Heart right ventricle (tissue), 16 donors: Measurements from ENCODE around the gene ATCAY. TPM values are rescaled to one million over a fixed set of nuclear protein-coding genes. Genes with fewer than 3 reads are reported as not detected.
"Not testable (repeated sequence)": the region's sequence is repeated elsewhere in the genome, so short reads cannot be mapped to it uniquely, and the experiment has no call there.

Experiments
- ATAC-seq, 8 donors: fragments of 200-7000 bp; cut with Tn5 transposase; one replicate each; pipeline ENCODE4 v1.9.1; 2020; ENCODE audit warnings: mild to moderate bottlenecking in 8 of 8, moderate library complexity in 8 of 8, moderate number of reproducible peaks in 1 of 8
- DNase-seq, 2 donors: peaks; one replicate each; pipeline ENCODE4 v3.0.0-alpha.2; 2020
- H3K27ac ChIP-seq, 10 donors: fragments of 200-600 bp; sonication (generic) in 2 of 10; one replicate each; pipeline versions ENCODE4 v1.5.0 to v1.8.0; 2020 to 2022; ENCODE audit warnings: mild to moderate bottlenecking in 3 of 10
- H3K27me3 ChIP-seq, 7 donors: fragments of 200-600 bp; one replicate each; pipeline ENCODE4 v1.8.0; 2021 to 2022; ENCODE audit warnings: mild to moderate bottlenecking in 2 of 7
- H3K36me3 ChIP-seq, 9 donors: fragments of 200-600 bp; sonication (generic) in 1 of 9; one replicate each; pipeline versions ENCODE4 v1.5.0 to v1.8.0; 2020 to 2022; ENCODE audit warnings: mild to moderate bottlenecking in 2 of 9
- H3K4me1 ChIP-seq, 9 donors: fragments of 200-600 bp; sonication (generic) in 1 of 9; one replicate each; pipeline versions ENCODE4 v1.5.0 to v1.8.0; 2020 to 2022; ENCODE audit warnings: mild to moderate bottlenecking in 4 of 9
- H3K4me3 ChIP-seq, 10 donors: fragments of 200-600 bp; sonication (generic) in 2 of 10; one replicate each; pipeline versions ENCODE4 v1.5.0 to v1.8.0; 2020 to 2022; ENCODE audit warnings: mild to moderate bottlenecking in 7 of 10, moderate library complexity in 2 of 10
- H3K9me3 ChIP-seq, 11 donors: fragments of 200-600 bp in 10 of 11; sonication (generic) in 2 of 11; one replicate each; pipeline versions ENCODE4 v1.5.0 to v1.8.0; 2013 to 2022; ENCODE audit warnings: mild to moderate bottlenecking in 2 of 11, control low read depth in 1 of 11, moderate library complexity in 1 of 11
- CTCF ChIP-seq, 9 donors: fragments of 200-600 bp; sonication (generic) in 2 of 9; IDR thresholded peaks; one replicate each; pipeline versions ENCODE4 v1.5.0 to v1.8.0; 2021 to 2022; ENCODE audit warnings: antibody characterized with exemption in 9 of 9, mild to moderate bottlenecking in 5 of 9, moderate library complexity in 1 of 9
- WGBS, 2 donors: extraction: QIAGEN DNeasy Blood & Tissue Kit; methylation state at CpG; one replicate each; pipeline ENCODE4 v1.1.7; 2013; ENCODE audit warnings: inconsistent platforms in 1 of 2; 5-methylcytosine and 5-hydroxymethylcytosine counted together
- intact Hi-C, 10 donors: fragments of 100-400 bp; cut with DNase I; formaldehyde crosslinking; loops; one replicate each; pipeline versions ENCODE4 v1.11.1 to v1.14.2; 2022
- polyA plus RNA-seq, 2 donors: library from polyadenylated mRNA; stranded (reverse); fragments of 200-250 nt; gene quantifications; one replicate each; pipeline ENCODE4 v1.2.3, GENCODE V29; 2013
- total RNA-seq, 10 donors: library from RNA; stranded (reverse); fragmentation: NEBNext Ultra II Directional in 3 of 10; extraction: Animal tissue kit (Norgen Biotek cat#: 25700) in 3 of 10; gene quantifications; one replicate each; pipeline versions ENCODE4 v1.2.1 to v1.2.4, GENCODE V29; 2021 to 2023
- donor health status: Arrhythmogenic right ventricular cardiomyopathy.
- donor health status: ischemic (EF 13 %, LVEDD 7.1; RV severe dilation, severe dysfunction).
- donor health status: healthy with polysubstance abuse.
- donor health status: DM: no; HTN: yes; CAD: no.
- donor health status: DM: no; HTN: no; CAD: no.
- donor health status: ischemic (EF 25% LVEDD 6.9; RV normal size, moderate dysfunction).
- donor health status: ischemic (EF 25% LVEDD 5.7; RV mildly dilated, moderate dysfunction).
- donor health status: healthy.
- donor health status: DM: yes; HTN: yes; CAD: no.
- donor health status: Ischemic cardiomyopathy.
- donor health status: ischemic (EF 35%, LVEDD 5.7; RV mildly dilated, moderate dysfunction).
- donor health status: nonischemic (EF 11% LVEDD 7.7; RV severe dilation, severe dysfunction).
- donor health status: DM: yes; HTN: yes; CAD: no.
- donor health status: PGD.
- donor health status: ischemic (EF 29% LVEDD 5.4; RV normal size, mild dysfunction).
- donor health status: nonischemic (EF 23%, LVEDD 6.1; RV moderate dilation, normal function).

Gene ATCAY
- total and polyA plus RNA-seq, 12 donors, result not detected

GRCh38 chr19:3873151-3873550, 7.3 kb upstream of the ATCAY start:
- WGBS, 2 donors, result 55 to 67% methylated on average over 4 of the region's 4 CpGs
- ATAC-seq, result no peak
- Histone ChIP-seq H3K27ac (no peak overlapping the region), H3K9me3 (no peaks in the 10 kb centered on the region), H3K36me3 (no peaks in the 10 kb centered on the region), H3K4me3 (no peak overlapping the region), H3K27me3 (peaks cover 13 to 58% (median 49%) of the 10 kb centered on the region in 7 donors), H3K4me1 (peaks cover 0 to 5% (median 0%) of the 10 kb centered on the region in 9 donors)
- intact Hi-C loops, result no loop called here
- TF ChIP-seq CTCF (IDR thresholded peaks at IDR 0.05), result no peak
- DNase-seq, result no peak

- intact Hi-C loops, H3K4me3 ChIP-seq, H3K9me3 ChIP-seq, H3K4me1 ChIP-seq, ATAC-seq, DNase-seq, H3K36me3 ChIP-seq, H3K27ac ChIP-seq: not testable (repeated sequence)
- 80 to 81% methylated on average over 13 of the region's 13 CpGs for WGBS, 2 donors
- peaks cover 0 to 56% (median 46%) of the 10 kb centered on the region in 7 donors for H3K27me3 ChIP-seq
Observed at GRCh38 chr19:3874695-3875094, 5.8 kb upstream of the ATCAY start.

- Histone ChIP-seq H3K4me1 (peaks cover 0 to 6% (median 0%) of the 10 kb centered on the region in 9 donors), H3K9me3 (no peaks in the 10 kb centered on the region), H3K36me3 (no peaks in the 10 kb centered on the region), H3K27me3 (peaks cover 8 to 74% (median 63%) of the 10 kb centered on the region in 7 donors), H3K27ac (no peak overlapping the region), H3K4me3 (no peak overlapping the region)
- DNase-seq (no peak), ATAC-seq (no peak)
- TF ChIP-seq CTCF (IDR thresholded peaks at IDR 0.05), result no peak
- intact Hi-C loops, result no loop called here
- 54 to 64% methylated on average over 12 of the region's 12 CpGs for WGBS, 2 donors
Observed at GRCh38 chr19:3879656-3880055, 829 bp upstream of the ATCAY start.

- intact Hi-C loops, result no loop called here
- Histone ChIP-seq H3K9me3 (no peaks in the 10 kb centered on the region), H3K4me3 (peak overlapping the region in 1 of 10 donors; percentile 18)
Observed at GRCh38 chr19:3881272-3882040, 971 bp downstream of the ATCAY start.

More at GRCh38 chr19:3881272-3882040, 971 bp downstream of the ATCAY start:
- peaks cover 8 to 76% (median 65%) of the 10 kb centered on the region in 7 donors for H3K27me3 ChIP-seq
- TF ChIP-seq CTCF (IDR thresholded peaks at IDR 0.05), result no peak
- ATAC-seq, result no peak
- 1 to 2% methylated on average over 30 to 31 of the region's 31 CpGs for WGBS, 2 donors
- DNase-seq, result no peak
- H3K36me3 ChIP-seq, result no peaks in the 10 kb centered on the region
- H3K4me1 ChIP-seq, result peaks cover 0 to 6% (median 0%) of the 10 kb centered on the region in 9 donors
- no peak overlapping the region for H3K27ac ChIP-seq
